Endothelial cell of umbilical vein (primary cell): ENCODE data around the gene GPANK1. TPM values are rescaled to one million over a fixed set of nuclear protein-coding genes. Genes with fewer than 3 reads are reported as not detected.

Experiments
- BruUV-seq: library from RNA; stranded (reverse); fragments of 400-500 nt; replicated peaks from 2 replicates; lab custom pipeline; 2021; lab: Mats Ljungman, UMichigan
- CTCF ChIA-PET: fragments of 300-600, 350-600 bp; sonication (Branson Sonifier 250); formaldehyde crosslinking; loops from one replicate; lab custom pipeline; 2021; ENCODE audit warnings: antibody characterized with exemption, inconsistent platforms; lab: Charles Lee
- POLR2A ChIA-PET: fragments of 300-600, 350-600 bp; sonication (Branson Sonifier 250); formaldehyde crosslinking; loops from one replicate; lab custom pipeline; 2021; ENCODE audit warnings: antibody characterized with exemption, inconsistent platforms; lab: Charles Lee
- DNase-seq: peaks from one replicate; pipeline ENCODE4 v3.0.0-alpha.2; 2011; ENCODE audit warnings: low read depth, low spot score
- FAIRE-seq: peaks from 2 replicates; lab custom pipeline; 2011; peaks lifted over from hg19 to GRCh38; lab: Jason Lieb, UNC
- H2AFZ ChIP-seq: 2 replicates; pipeline ENCODE4 v1.6.0; 2012; ENCODE audit warnings: low read depth, low read length, control low read depth, inconsistent platforms
- H3K27ac ChIP-seq: 2 replicates; pipeline ENCODE4 v1.5.1; 2011; ENCODE audit warnings: low read depth, mild to moderate bottlenecking, control low read depth, low read length, moderate library complexity; ENCODE audit not compliant: insufficient read depth
- H3K27me3 ChIP-seq, 2 experiments: 2 replicates each; pipeline versions ENCODE4 v1.6.0 to v1.6.1; 2011; ENCODE audit warnings: low read length in 2 of 2, mixed read lengths in 1 of 2; ENCODE audit not compliant: control insufficient read depth in 2 of 2, insufficient read depth in 2 of 2
- H3K36me3 ChIP-seq, 2 experiments: 2 replicates in 1 of 2; 3 replicates in 1 of 2; pipeline ENCODE4 v1.5.1; 2011; ENCODE audit warnings: low read length in 2 of 2, mild to moderate bottlenecking in 1 of 2, moderate library complexity in 1 of 2; ENCODE audit not compliant: control insufficient read depth in 2 of 2, insufficient read depth in 2 of 2; ENCODE audit errors: extremely low read depth in 1 of 2
- H3K4me1 ChIP-seq: 3 replicates; pipeline ENCODE4 v1.5.1; 2011; ENCODE audit warnings: mild to moderate bottlenecking, low read length; ENCODE audit not compliant: control insufficient read depth, insufficient read depth; ENCODE audit errors: extremely low read depth
- H3K4me2 ChIP-seq: 2 replicates; pipeline ENCODE4 v1.6.1; 2011; ENCODE audit warnings: low read length, control low read depth, mixed read lengths; ENCODE audit not compliant: insufficient read depth
- H3K4me3 ChIP-seq, 3 experiments: fragments of 200-600 bp in 1 of 3; sonication (generic), shearing (Covaris generic) in 1 of 3; replicated peaks in 1 of 3; 2 replicates each; pipeline ENCODE4 v1.5.1; 2011 to 2016; ENCODE audit warnings: control low read depth in 3 of 3, low read length in 3 of 3, mild to moderate bottlenecking in 2 of 3, inconsistent platforms in 1 of 3, low read depth in 1 of 3, moderate library complexity in 1 of 3; ENCODE audit not compliant: insufficient read depth in 1 of 3
- H3K79me2 ChIP-seq: 2 replicates; pipeline ENCODE4 v1.6.0; 2012; ENCODE audit warnings: low read length, inconsistent platforms; ENCODE audit not compliant: control insufficient read depth, insufficient read depth
- H3K9ac ChIP-seq: replicated peaks from 2 replicates; pipeline ENCODE3; 2011; ENCODE audit warnings: low read length, control low read depth; ENCODE audit not compliant: insufficient read depth; ENCODE audit errors: extremely low read depth
- H3K9me1 ChIP-seq: replicated peaks from 3 replicates; pipeline ENCODE4 v1.6.0; 2011; ENCODE audit warnings: mild to moderate bottlenecking, low read length; ENCODE audit not compliant: control insufficient read depth, insufficient read depth; ENCODE audit errors: extremely low read depth
- H3K9me3 ChIP-seq: replicated peaks from 2 replicates; pipeline ENCODE4 v1.5.1; 2012; ENCODE audit warnings: low read length, inconsistent platforms; ENCODE audit not compliant: control insufficient read depth, insufficient read depth
- H4K20me1 ChIP-seq: replicated peaks from 2 replicates; pipeline ENCODE3; 2011; ENCODE audit warnings: mild to moderate bottlenecking, low read length; ENCODE audit not compliant: control insufficient read depth, insufficient read depth; ENCODE audit errors: extremely low read depth
- EZH2 ChIP-seq: IDR thresholded peaks from 2 replicates; pipeline ENCODE4 v1.6.1; 2012; ENCODE audit warnings: borderline replicate concordance, low read depth, mild to moderate bottlenecking, moderate library complexity, low read length, inconsistent platforms; ENCODE audit not compliant: severe bottlenecking
- FOS ChIP-seq: IDR thresholded peaks from 2 replicates; pipeline ENCODE4 v1.6.1; 2011; ENCODE audit warnings: mild to moderate bottlenecking, low read length, moderate library complexity, borderline replicate concordance; ENCODE audit not compliant: insufficient read depth
- GATA2 ChIP-seq: IDR thresholded peaks from 2 replicates; pipeline ENCODE4 v1.7.0; 2011; ENCODE audit warnings: low read depth, mild to moderate bottlenecking, moderate library complexity, mixed read lengths, low read length; ENCODE audit not compliant: insufficient read length, insufficient read depth
- JUN ChIP-seq: IDR thresholded peaks from 2 replicates; pipeline ENCODE4 v1.6.1; 2011; ENCODE audit warnings: borderline replicate concordance, low read depth; ENCODE audit not compliant: insufficient read length, insufficient read depth
- MYC ChIP-seq: IDR thresholded peaks from one replicate; pipeline ENCODE4 v1.6.1; 2011; ENCODE audit warnings: mild to moderate bottlenecking, low read depth, low read length
- POLR2A ChIP-seq: IDR thresholded peaks from 2 replicates; pipeline ENCODE4 v1.6.1; 2012; ENCODE audit warnings: low read depth, mild to moderate bottlenecking, control low read depth, low read length
- POLR2AphosphoS5 ChIP-seq: IDR thresholded peaks from 2 replicates; pipeline ENCODE4 v1.6.1; 2012; ENCODE audit warnings: low read depth, mild to moderate bottlenecking, control low read depth, low read length, moderate library complexity; ENCODE audit not compliant: insufficient read depth
- dilution Hi-C: fragments of 300-500 bp; cut with MboI; formaldehyde crosslinking; loops from one replicate; pipeline ENCODE4 v1.15.0; 2019; ENCODE audit warnings: low sequenced_read_pairs; ENCODE audit not compliant: extremely low pct_ligation_motif_present
- intact Hi-C: fragments of 100-400 bp; cut with micrococcal nuclease; formaldehyde crosslinking; loops from one replicate; pipeline ENCODE4 v1.10.0; 2022
- polyA plus RNA-seq, 4 experiments: library from polyadenylated mRNA; depleted of rRNA in 3 of 4; stranded (reverse) in 3 of 4; unstranded in 1 of 4; fragments of >200 nt; gene quantifications; 2 replicates each; pipeline versions ENCODE4 v1.2.1 to v1.2.3, GENCODE V29; 2011 to 2012; ENCODE audit warnings: missing spikeins in 1 of 4
- total RNA-seq: library from RNA; stranded (reverse); gene quantifications from 2 replicates; pipeline ENCODE4 v1.2.3, GENCODE V29; 2021
- TF ChIP-seq, protein P1 (sequence below), 2 donors: IDR thresholded peaks; 1 replicate in 1 of 2; 2 replicates in 1 of 2; pipeline ENCODE4 v1.5.1; 2011; ENCODE audit warnings: low read length in 2 of 2, mild to moderate bottlenecking in 2 of 2, moderate library complexity in 2 of 2, control low read depth in 1 of 2, inconsistent platforms in 1 of 2, low read depth in 1 of 2; ENCODE audit not compliant: insufficient read depth in 1 of 2; ENCODE audit errors: extremely low read depth in 1 of 2
- TF ChIP-seq, protein P2 (sequence below): IDR thresholded peaks from 2 replicates; pipeline ENCODE4 v1.6.1; 2011; ENCODE audit not compliant: insufficient read depth, insufficient read length

Gene GPANK1
- total and polyA plus RNA-seq, 2 donors (not counting 3 experiments of a cell fraction or from before 2014, with no cell fraction given): 12.6 to 17.5 TPM

DNA sequence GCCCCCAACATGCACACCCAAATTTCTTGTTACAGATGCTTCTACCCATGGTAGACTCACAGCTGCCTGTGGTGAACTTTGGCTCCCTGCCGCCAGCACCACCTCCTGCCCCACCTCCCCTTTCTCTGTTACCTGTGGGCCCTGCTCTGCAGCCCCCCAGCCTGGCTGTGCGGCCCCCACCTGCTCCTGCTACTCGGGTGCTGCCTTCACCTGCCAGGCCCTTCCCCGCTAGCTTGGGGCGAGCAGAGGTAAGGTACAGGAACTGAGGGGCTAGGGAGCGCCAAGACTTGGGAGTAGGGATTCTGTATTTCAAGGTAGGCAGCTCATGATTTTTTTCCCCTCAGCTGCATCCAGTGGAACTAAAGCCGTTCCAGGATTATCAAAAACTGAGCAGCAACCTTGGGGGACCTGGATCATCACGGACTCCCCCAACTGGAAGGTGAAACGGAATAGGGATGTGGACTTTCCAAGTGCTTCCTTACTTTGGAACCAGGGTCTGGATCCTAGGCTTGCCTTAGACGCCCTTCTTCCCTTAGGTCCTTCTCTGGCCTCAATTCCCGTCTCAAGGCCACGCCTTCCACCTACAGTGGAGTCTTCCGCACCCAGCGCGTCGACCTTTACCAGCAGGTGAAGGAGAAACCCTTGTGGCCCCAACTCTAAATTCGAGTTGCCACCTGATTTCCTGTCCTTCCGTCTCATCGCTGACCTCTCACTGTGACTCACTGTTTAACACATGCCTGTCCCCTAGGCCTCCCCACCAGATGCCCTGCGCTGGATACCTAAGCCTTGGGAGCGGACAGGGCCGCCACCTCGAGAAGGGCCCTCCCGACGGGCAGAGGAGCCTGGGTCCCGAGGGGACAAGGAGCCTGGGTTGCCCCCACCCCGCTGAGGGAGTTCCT is 27.9 kb downstream of the GPANK1 start:
- no peak for FAIRE-seq
- Histone ChIP-seq H3K4me3 (no peak overlapping the region), H3K9ac (no peak overlapping the region), H3K4me1 (no peaks in the 10 kb centered on the region), H3K9me3 (no peaks in the 10 kb centered on the region), H3K27me3 (no peaks in the 10 kb centered on the region), H3K4me2 (no peak overlapping the region), H3K36me3 (peaks cover 48 to 78% of the 10 kb centered on the region in 2 experiments), H3K27ac (no peak overlapping the region), H2AFZ (no peak overlapping the region), H4K20me1 (peaks cover 3% of the 10 kb centered on the region), H3K79me2 (peaks cover 12% of the 10 kb centered on the region), H3K9me1 (no peaks in the 10 kb centered on the region)
- intact Hi-C loops: no loop called here
- dilution Hi-C loops: no loop called here
- CTCF ChIA-PET: interaction anchor here (0.6 kb wide), 1 partner anchor 15 kb away, joined by 3 read pairs; the partner anchor contains the start of gene BAG6
- BruUV-seq: TSS peak; percentile 44
- no peak for DNase-seq
- TF ChIP-seq GATA2: no peak
- TF ChIP-seq JUN: no peak
- TF ChIP-seq POLR2AphosphoS5: no peak
- TF ChIP-seq POLR2A: no peak
- TF ChIP-seq, protein P1, sequence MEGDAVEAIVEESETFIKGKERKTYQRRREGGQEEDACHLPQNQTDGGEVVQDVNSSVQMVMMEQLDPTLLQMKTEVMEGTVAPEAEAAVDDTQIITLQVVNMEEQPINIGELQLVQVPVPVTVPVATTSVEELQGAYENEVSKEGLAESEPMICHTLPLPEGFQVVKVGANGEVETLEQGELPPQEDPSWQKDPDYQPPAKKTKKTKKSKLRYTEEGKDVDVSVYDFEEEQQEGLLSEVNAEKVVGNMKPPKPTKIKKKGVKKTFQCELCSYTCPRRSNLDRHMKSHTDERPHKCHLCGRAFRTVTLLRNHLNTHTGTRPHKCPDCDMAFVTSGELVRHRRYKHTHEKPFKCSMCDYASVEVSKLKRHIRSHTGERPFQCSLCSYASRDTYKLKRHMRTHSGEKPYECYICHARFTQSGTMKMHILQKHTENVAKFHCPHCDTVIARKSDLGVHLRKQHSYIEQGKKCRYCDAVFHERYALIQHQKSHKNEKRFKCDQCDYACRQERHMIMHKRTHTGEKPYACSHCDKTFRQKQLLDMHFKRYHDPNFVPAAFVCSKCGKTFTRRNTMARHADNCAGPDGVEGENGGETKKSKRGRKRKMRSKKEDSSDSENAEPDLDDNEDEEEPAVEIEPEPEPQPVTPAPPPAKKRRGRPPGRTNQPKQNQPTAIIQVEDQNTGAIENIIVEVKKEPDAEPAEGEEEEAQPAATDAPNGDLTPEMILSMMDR (IDR thresholded peaks at IDR 0.05; ENCODE audit: extremely low read depth in 1 of 2, insufficient read depth in 1 of 2, low read depth in 1 of 2, low read length in 2 of 2): no peak
- TF ChIP-seq, protein P2, sequence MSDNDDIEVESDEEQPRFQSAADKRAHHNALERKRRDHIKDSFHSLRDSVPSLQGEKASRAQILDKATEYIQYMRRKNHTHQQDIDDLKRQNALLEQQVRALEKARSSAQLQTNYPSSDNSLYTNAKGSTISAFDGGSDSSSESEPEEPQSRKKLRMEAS: no peak
- TF ChIP-seq FOS: no peak
- TF ChIP-seq EZH2: no peak
- no peak for TF ChIP-seq MYC
- POLR2A ChIA-PET: no interaction called here
